GM12878 (cell line): Measurements from ENCODE around the gene ERMN. TPM values are rescaled to one million over a fixed set of nuclear protein-coding genes. Genes with fewer than 3 reads are reported as not detected.
A peak's percentile ranks its signal among the peaks of the same experiment; 100 is the strongest.

ENCODE experiments used
- ATAC-seq: fragments of 200-7000 bp; cut with Tn5 transposase; 3 replicates; pipeline ENCODE4 v1.9.1; 2020; ENCODE audit warnings: mild to moderate bottlenecking, moderate library complexity
- BruUV-seq: library from RNA; stranded (reverse); fragments of 400-500 nt; replicated peaks from 2 replicates; lab custom pipeline; 2021; lab: Mats Ljungman, UMichigan
- CTCF ChIA-PET: fragments of 300-600 bp; sonication (Branson Sonifier 250); formaldehyde crosslinking; extraction: SDS; loops from one replicate; lab custom pipeline; 2021; ENCODE audit warnings: inconsistent platforms; lab: Yijun Ruan, JAX
- POLR2A ChIA-PET: fragments of 350-600 bp; formaldehyde crosslinking; extraction: SDS; loops from one replicate; lab custom pipeline; 2021; ENCODE audit warnings: inconsistent platforms; lab: Charles Lee
- RAD21 ChIA-PET: fragments of 300-600 bp; sonication (Branson Sonifier 250); formaldehyde crosslinking; loops from one replicate; lab custom pipeline; 2023; ENCODE audit warnings: antibody characterized with exemption; ENCODE audit not compliant: unreplicated experiment; lab: Charles Lee
- SMC1A ChIA-PET: fragments of 300-600 bp; sonication (Branson Sonifier 250); formaldehyde crosslinking; loops from one replicate; lab custom pipeline; 2023; ENCODE audit not compliant: unreplicated experiment, uncharacterized antibody; lab: Charles Lee
- DNase-seq: peaks from one replicate; pipeline ENCODE4 v3.0.0-alpha.2; 2011; ENCODE audit warnings: low read depth, low spot score
- FAIRE-seq: peaks from 3 replicates; lab custom pipeline; 2011; peaks lifted over from hg19 to GRCh38; lab: Jason Lieb, UNC
- H2AFZ ChIP-seq: 2 replicates; pipeline ENCODE4 v1.6.0; 2011; ENCODE audit warnings: low read depth, low read length, control low read depth; ENCODE audit not compliant: control insufficient read depth
- H3K27ac ChIP-seq: 2 replicates; pipeline ENCODE4 v1.5.1; 2011; ENCODE audit warnings: control low read depth; ENCODE audit not compliant: control insufficient read depth, insufficient read depth
- H3K27me3 ChIP-seq, 2 experiments: replicated peaks in 1 of 2; 2 replicates each; pipeline versions ENCODE4 v1.6.0 to v1.6.1; 2011; ENCODE audit warnings: low read length in 1 of 2; ENCODE audit not compliant: control insufficient read depth in 2 of 2, insufficient read depth in 2 of 2
- H3K36me3 ChIP-seq, 2 experiments: 2 replicates each; pipeline ENCODE4 v1.5.1; 2011; ENCODE audit warnings: low read length in 1 of 2; ENCODE audit not compliant: control insufficient read depth in 2 of 2, insufficient read depth in 2 of 2
- H3K4me1 ChIP-seq: 2 replicates; pipeline ENCODE4 v1.6.1; 2011; ENCODE audit warnings: mild to moderate bottlenecking, low read length, moderate library complexity, mixed read lengths; ENCODE audit not compliant: control insufficient read depth, insufficient read depth
- H3K4me2 ChIP-seq: 2 replicates; pipeline ENCODE4 v1.6.0; 2011; ENCODE audit warnings: control low read depth; ENCODE audit not compliant: control insufficient read depth, insufficient read depth
- H3K4me3 ChIP-seq: fragments of 200-600 bp; sonication (generic); 2 replicates; pipeline ENCODE4 v1.5.1; 2016
- H3K79me2 ChIP-seq: 2 replicates; pipeline ENCODE4 v1.6.0; 2011; ENCODE audit warnings: low read length; ENCODE audit not compliant: control insufficient read depth, insufficient read depth
- H3K9ac ChIP-seq: 2 replicates; pipeline ENCODE4 v1.8.0; 2011; ENCODE audit warnings: low read length, control low read depth, mixed read lengths; ENCODE audit not compliant: control insufficient read depth, insufficient read depth
- H3K9me3 ChIP-seq: replicated peaks from 3 replicates; pipeline ENCODE4 v1.5.1; 2011; ENCODE audit warnings: mild to moderate bottlenecking, low read length; ENCODE audit not compliant: control insufficient read depth, insufficient read depth
- H4K20me1 ChIP-seq: 2 replicates; pipeline ENCODE4 v1.6.0; 2011; ENCODE audit not compliant: control insufficient read depth, insufficient read depth
- CHD1 ChIP-seq: IDR thresholded peaks from 2 replicates; pipeline ENCODE4 v1.6.1; 2012; ENCODE audit warnings: low read depth, low read length, improper control_type of control experiment
- MEF2A ChIP-seq: IDR thresholded peaks from 2 replicates; pipeline ENCODE4 v1.6.1; 2011; ENCODE audit warnings: low read depth, mild to moderate bottlenecking, low read length, moderate library complexity; ENCODE audit not compliant: insufficient read depth
- MLLT1 ChIP-seq: fragments of 450-650 bp; IDR thresholded peaks from 2 replicates; pipeline ENCODE4 v1.6.1; 2016; ENCODE audit warnings: mild to moderate bottlenecking
- MTA2 ChIP-seq: fragments of 450-650 bp; IDR thresholded peaks from 2 replicates; pipeline ENCODE4 v1.6.1; 2016; ENCODE audit warnings: low read depth, mild to moderate bottlenecking, moderate library complexity
- NFYB ChIP-seq: IDR thresholded peaks from 2 replicates; pipeline ENCODE4 v1.6.1; 2011; ENCODE audit warnings: low read depth, mild to moderate bottlenecking, low read length, improper control_type of control experiment, moderate library complexity; ENCODE audit not compliant: insufficient read depth
- NR2C1 ChIP-seq: fragments of 450-650 bp; IDR thresholded peaks from 2 replicates; pipeline ENCODE4 v1.6.1; 2017; ENCODE audit warnings: antibody characterized with exemption, mild to moderate bottlenecking, moderate library complexity
- POLR2A ChIP-seq: IDR thresholded peaks from 2 replicates; pipeline ENCODE4 v1.6.1; 2011; ENCODE audit warnings: low read depth, mild to moderate bottlenecking, low read length
- SIX5 ChIP-seq: IDR thresholded peaks from 2 replicates; pipeline ENCODE4 v1.6.1; 2011; ENCODE audit warnings: mild to moderate bottlenecking, low read depth, low read length, moderate library complexity; ENCODE audit not compliant: severe bottlenecking
- SKIL ChIP-seq: fragments of 450-650 bp; IDR thresholded peaks from 2 replicates; pipeline ENCODE4 v1.6.1; 2017; ENCODE audit warnings: mild to moderate bottlenecking, low read depth, inconsistent platforms; ENCODE audit not compliant: poor library complexity, severe bottlenecking
- ZNF384 ChIP-seq: IDR thresholded peaks from 2 replicates; pipeline ENCODE4 v1.6.1; 2012; ENCODE audit warnings: low read depth, mild to moderate bottlenecking, low read length, improper control_type of control experiment, borderline replicate concordance
- WGBS: methylation state at CpG from one replicate; pipeline ENCODE4 v1.1.6; 2016; ENCODE audit warnings: low lambda C conversion rate; ENCODE audit not compliant: insufficient replicate concordance, insufficient coverage; ENCODE audit errors: missing lambda C conversion rate; 5-methylcytosine and 5-hydroxymethylcytosine counted together
- in situ Hi-C: fragments of 300-500 bp; cut with MboI; formaldehyde crosslinking; loops from 9 replicates; pipeline ENCODE4 v1.14.3; 2018; ENCODE audit warnings: mixed read lengths
- intact Hi-C: fragments of 100-400 bp; cut with micrococcal nuclease; formaldehyde crosslinking; loops from one replicate; pipeline ENCODE4 v1.14.2; 2022; ENCODE audit not compliant: unreplicated experiment
- polyA plus RNA-seq, 11 experiments: library from polyadenylated mRNA; depleted of rRNA in 4 of 11; unstranded in 6 of 11; stranded (reverse) in 5 of 11; fragments of >200 nt; fragmentation: Nextera tagmentation in 4 of 11; fragmentation: Illumina TruSeq in 1 of 11; extraction: Ambion mirVana in 4 of 11; extraction: Trizol in 1 of 11; gene quantifications; 1 replicate in 1 of 11; 2 replicates in 10 of 11; pipeline versions ENCODE4 v1.2.1 to v1.2.3, GENCODE V29; 2011 to 2016; ENCODE audit warnings: inconsistent platforms in 2 of 11, missing spikeins in 2 of 11, low read depth in 1 of 11
- total RNA-seq, 4 experiments: library from RNA; depleted of rRNA in 3 of 4; stranded (reverse); fragments of >200 nt in 3 of 4; fragmentation: Illumina TruSeq in 1 of 4; extraction: Trizol in 1 of 4; gene quantifications; 2 replicates each; pipeline versions ENCODE4 v1.2.1 to v1.2.3, GENCODE V29; 2013 to 2021

ERMN gene
- total and polyA plus RNA-seq, 10 of the 15 experiments (the other 5 are each of a cell fraction or from before 2014, with no cell fraction given) = 0.26 to 5.3 (median 1.5) TPM

- Histone ChIP-seq H3K9me3 (peaks cover 3% of the 10 kb centered on the region; the same call in 2 of the 3 replicates), H3K79me2 (no peaks in the 10 kb centered on the region)
- SMC1A ChIA-PET = interaction anchor here (1.6 kb wide), 1 partner anchor 31 kb away, joined by 4 read pairs; no protein-coding TSS in a partner anchor
- DNase-seq = no peak
- no peak for TF ChIP-seq SIX5
- no peak for TF ChIP-seq POLR2A
- TF ChIP-seq, all 136 proteins: peak for 0
- no peak overlapping the region for H3K4me2 ChIP-seq
- RAD21 ChIA-PET = interaction anchor here (2.8 kb wide), 1 partner anchor 41 kb away, joined by 11 read pairs; no protein-coding TSS in a partner anchor
- in situ Hi-C loops (no loop called here), intact Hi-C loops (no loop called here)
- no peak overlapping the region for H3K9ac ChIP-seq
- POLR2A ChIA-PET = no interaction called here
- CTCF ChIA-PET = interaction anchor here (5.1 kb wide), 1 partner anchor 32 kb away, joined by 43 read pairs; no protein-coding TSS in a partner anchor
- no peak overlapping the region for H3K27ac ChIP-seq
- 95% methylated on average over 1 of the region's 1 CpG for WGBS
- no peak overlapping the region for H2AFZ ChIP-seq
- BruUV-seq = no TSS peak
- no peaks in the 10 kb centered on the region for H4K20me1 ChIP-seq
- FAIRE-seq = no peak
- peaks cover 14% of the 10 kb centered on the region for H3K4me1 ChIP-seq
- H3K27me3 ChIP-seq = no peaks in the 10 kb centered on the region
- H3K36me3 ChIP-seq = no peaks in the 10 kb centered on the region
- no peak for ATAC-seq
- H3K4me3 ChIP-seq = no peak overlapping the region
Measured at GRCh38 chr2:157367704-157368103, 42.1 kb upstream of the ERMN start.

- in situ Hi-C loops = no loop called here
- DNase-seq (peak; percentile 87), ATAC-seq (peak; percentile 90), FAIRE-seq (peak; percentile 85)
- Histone ChIP-seq H2AFZ (no peak overlapping the region), H3K9me3 (peaks cover 23% of the 10 kb centered on the region), H3K4me2 (peak overlapping the region; percentile 59), H3K79me2 (no peaks in the 10 kb centered on the region), H3K9ac (no peak overlapping the region), H4K20me1 (no peaks in the 10 kb centered on the region), H3K27ac (peak overlapping the region; percentile 56; the same call in 1 of the 2 replicates), H3K4me1 (peaks cover 14% of the 10 kb centered on the region), H3K36me3 (no peaks in the 10 kb centered on the region; a peak in 1 of 4 replicates), H3K4me3 (no peak overlapping the region), H3K27me3 (no peaks in the 10 kb centered on the region)
- RAD21 ChIA-PET = interaction anchor here (0.7 to 3.4 kb wide), 12 partner anchors 37 to 115 kb away, joined by 3 to 21 read pairs (median 4); partner anchors contain the start of gene CYTIP
- BruUV-seq = no TSS peak
- CTCF ChIA-PET = interaction anchor here (0.8 to 5.1 kb wide), 9 partner anchors 18 to 840 kb away, joined by 3 to 43 read pairs (median 4); partner anchors contain the start of gene ERMN
- intact Hi-C loops = loop anchor here (2.0 kb wide), 1 partner anchor 40 kb away; no protein-coding TSS in a partner anchor
- SMC1A ChIA-PET = interaction anchor here (0.7 to 4.2 kb wide), 22 partner anchors 9 to 106 kb away, joined by 3 to 44 read pairs (median 6); partner anchors contain the start of gene CYTIP
- 0% methylated on average over 2 of the region's 2 CpGs for WGBS
- POLR2A ChIA-PET = interaction anchor here (0.5 to 2.0 kb wide), 8 partner anchors 14 to 79 kb away, joined by 3 to 7 read pairs (median 4); partner anchors contain the start of gene CYTIP
- TF ChIP-seq ZNF384 = 0 out of 2 replicates have a peak, but pooled peaks have one; percentile 21
- peak; percentile 89 for TF ChIP-seq MEF2A
- no peak for TF ChIP-seq NR2C1
- peak; percentile 49 for TF ChIP-seq SKIL
- TF ChIP-seq MLLT1 = peak; percentile 78; the same call in 1 of the 2 replicates
- TF ChIP-seq CHD1 = no peak
- no peak for TF ChIP-seq NFYB
- peak; percentile 83 for TF ChIP-seq MTA2
Measured at GRCh38 chr2:157364257-157364974, 38.8 kb upstream of the ERMN start.
